ENCODE data around the gene PCDH8.

PCDH8 gene

GRCh38 chr13:52848455-52849195 lies at the start of gene PCDH8:
TSS of gene PCDH8 (minus strand) at chr13:52848640. CDS start at chr13:52848436, 204 bp downstream.
- in situ Hi-C loops (cut with MboI; ENCODE audit: low pct_unique_long_range_greater_than_20kb, low sequenced_read_pairs) = no loop called here
- no peak for DNase-seq

GRCh38 chr13:52896827-52897659 lies 48.6 kb upstream of the PCDH8 start:
- peak; percentile 7 for DNase-seq
- in situ Hi-C loops (cut with MboI; ENCODE audit: low pct_unique_long_range_greater_than_20kb, low sequenced_read_pairs) = no loop called here

- in situ Hi-C loops (cut with MboI; ENCODE audit: low pct_unique_long_range_greater_than_20kb, low sequenced_read_pairs) = no loop called here
- DNase-seq = no peak
Measured at GRCh38 chr13:52894413-52894812, 46.0 kb upstream of the PCDH8 start.

GRCh38 chr13:52892925-52893324 lies 44.5 kb upstream of the PCDH8 start:
- DNase-seq = no peak
- in situ Hi-C loops (cut with MboI; ENCODE audit: low pct_unique_long_range_greater_than_20kb, low sequenced_read_pairs) = no loop called here

- DNase-seq = no peak
- in situ Hi-C loops (cut with MboI; ENCODE audit: low pct_unique_long_range_greater_than_20kb, low sequenced_read_pairs) = no loop called here
Measured at GRCh38 chr13:52891706-52892105, 43.3 kb upstream of the PCDH8 start.

GRCh38 chr13:52887165-52887564 lies 38.7 kb upstream of the PCDH8 start:
- in situ Hi-C loops (cut with MboI; ENCODE audit: low pct_unique_long_range_greater_than_20kb, low sequenced_read_pairs) = no loop called here
- no peak for DNase-seq

- in situ Hi-C loops (cut with MboI; ENCODE audit: low pct_unique_long_range_greater_than_20kb, low sequenced_read_pairs) = no loop called here
- no peak for DNase-seq
Measured at GRCh38 chr13:52885141-52885540, 36.7 kb upstream of the PCDH8 start.

- in situ Hi-C loops (cut with MboI; ENCODE audit: low pct_unique_long_range_greater_than_20kb, low sequenced_read_pairs) = no loop called here
- DNase-seq = no peak
Measured at GRCh38 chr13:52884429-52885010, 36.1 kb upstream of the PCDH8 start.

GRCh38 chr13:52882785-52883184 lies 34.3 kb upstream of the PCDH8 start:
- DNase-seq = no peak
- in situ Hi-C loops (cut with MboI; ENCODE audit: low pct_unique_long_range_greater_than_20kb, low sequenced_read_pairs) = no loop called here

- DNase-seq = no peak
- in situ Hi-C loops (cut with MboI; ENCODE audit: low pct_unique_long_range_greater_than_20kb, low sequenced_read_pairs) = no loop called here
Measured at GRCh38 chr13:52879950-52880741, 31.7 kb upstream of the PCDH8 start.

GRCh38 chr13:52878831-52879230 lies 30.4 kb upstream of the PCDH8 start:
- in situ Hi-C loops (cut with MboI; ENCODE audit: low pct_unique_long_range_greater_than_20kb, low sequenced_read_pairs) = no loop called here
- DNase-seq = peak; percentile 9

- no peak for DNase-seq
- in situ Hi-C loops (cut with MboI; ENCODE audit: low pct_unique_long_range_greater_than_20kb, low sequenced_read_pairs) = no loop called here
Measured at GRCh38 chr13:52870143-52870542, 21.7 kb upstream of the PCDH8 start.

GRCh38 chr13:52869621-52870020 lies 21.2 kb upstream of the PCDH8 start:
- DNase-seq = no peak
- in situ Hi-C loops (cut with MboI; ENCODE audit: low pct_unique_long_range_greater_than_20kb, low sequenced_read_pairs) = no loop called here

GRCh38 chr13:52869050-52869449 lies 20.6 kb upstream of the PCDH8 start:
- in situ Hi-C loops (cut with MboI; ENCODE audit: low pct_unique_long_range_greater_than_20kb, low sequenced_read_pairs) = no loop called here
- no peak for DNase-seq

GRCh38 chr13:52868190-52868589 lies 19.8 kb upstream of the PCDH8 start:
- in situ Hi-C loops (cut with MboI; ENCODE audit: low pct_unique_long_range_greater_than_20kb, low sequenced_read_pairs) = no loop called here
- no peak for DNase-seq

- in situ Hi-C loops (cut with MboI; ENCODE audit: low pct_unique_long_range_greater_than_20kb, low sequenced_read_pairs) = no loop called here
- DNase-seq = no peak
Measured at GRCh38 chr13:52864941-52865340, 16.5 kb upstream of the PCDH8 start.

- in situ Hi-C loops (cut with MboI; ENCODE audit: low pct_unique_long_range_greater_than_20kb, low sequenced_read_pairs) = no loop called here
- DNase-seq = peak; percentile 57
Measured at GRCh38 chr13:52862358-52863206, 14.1 kb upstream of the PCDH8 start.

- in situ Hi-C loops (cut with MboI; ENCODE audit: low pct_unique_long_range_greater_than_20kb, low sequenced_read_pairs) = no loop called here
- no peak for DNase-seq
Measured at GRCh38 chr13:52852444-52852843, 4.0 kb upstream of the PCDH8 start.

Data from KBM-7 (cell line).